Gastrocnemius medialis (tissue), 4 donors: Measurements from ENCODE around the gene TGM3.

ENCODE experiments used
- CTCF ChIP-seq, 5 experiments: fragments of 450-650 bp in 3 of 5; fragments of 200-600 bp in 2 of 5; sonication (generic) in 2 of 5; IDR thresholded peaks in 4 of 5; conservative IDR thresholded peaks in 1 of 5; 1 replicate in 4 of 5; 2 replicates in 1 of 5; pipeline ENCODE4 v1.5.1; 2016 to 2019; ENCODE audit warnings: antibody characterized with exemption in 5 of 5, mild to moderate bottlenecking in 3 of 5, moderate library complexity in 3 of 5
- POLR2A ChIP-seq, 2 donors: fragments of 450-650 bp; IDR thresholded peaks; one replicate each; pipeline ENCODE4 v1.6.1; 2017; ENCODE audit warnings: antibody characterized with exemption in 2 of 2, mild to moderate bottlenecking in 2 of 2, moderate library complexity in 2 of 2

GRCh38 chr20:2378893-2379292, 83.1 kb downstream of the TGM3 start:
- TF ChIP-seq POLR2A (IDR thresholded peaks at IDR 0.05) (no peak), CTCF (IDR thresholded peaks at IDR 0.05 in 4 of 5, conservative IDR thresholded peaks at IDR 0.05 in 1 of 5) (no peak)
